Measurements from ENCODE around the gene COL9A3.

COL9A3 gene

DNA sequence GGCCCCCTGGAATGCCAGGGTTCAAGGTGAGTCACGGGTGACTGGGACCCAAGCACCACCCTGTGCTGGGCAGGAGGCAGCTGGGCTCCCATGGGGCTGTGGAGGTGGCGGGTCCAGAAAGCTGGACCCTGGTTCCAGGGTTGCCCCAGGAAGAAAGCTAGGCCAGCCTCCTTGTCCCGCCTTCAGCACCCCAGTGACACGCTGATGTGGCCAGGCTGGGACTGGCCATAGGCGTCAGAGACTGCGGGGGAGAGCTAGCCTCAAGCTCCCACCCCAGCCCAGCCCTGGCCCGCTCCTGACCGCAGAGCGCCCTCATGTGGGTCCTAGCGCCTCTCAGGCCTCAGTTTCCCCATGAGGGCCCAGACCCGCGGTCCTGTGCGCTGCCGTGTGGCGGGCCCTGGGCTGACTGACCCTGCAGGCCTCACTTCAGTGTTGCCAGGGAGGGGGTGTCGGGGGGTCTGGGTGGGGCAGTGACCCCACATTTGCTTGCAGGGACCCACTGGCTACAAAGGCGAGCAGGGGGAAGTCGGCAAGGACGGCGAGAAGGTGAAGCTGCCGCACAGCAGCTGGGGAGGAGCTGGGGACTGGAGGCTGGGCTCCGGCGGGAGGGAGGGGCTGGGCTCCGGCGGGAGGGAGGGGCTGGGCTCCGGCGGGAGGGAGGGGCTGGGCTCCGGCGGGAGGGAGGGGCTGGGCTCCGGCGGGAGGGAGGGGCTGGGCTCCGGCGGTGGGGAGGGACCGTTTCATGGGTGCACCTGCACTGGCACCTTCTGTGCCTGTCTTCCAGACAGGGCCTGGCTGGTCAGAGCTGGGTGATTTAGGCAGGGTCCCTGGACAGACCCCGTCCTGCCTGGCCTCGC lies 7.9 kb downstream of the COL9A3 start:
- TF ChIP-seq, protein P1, sequence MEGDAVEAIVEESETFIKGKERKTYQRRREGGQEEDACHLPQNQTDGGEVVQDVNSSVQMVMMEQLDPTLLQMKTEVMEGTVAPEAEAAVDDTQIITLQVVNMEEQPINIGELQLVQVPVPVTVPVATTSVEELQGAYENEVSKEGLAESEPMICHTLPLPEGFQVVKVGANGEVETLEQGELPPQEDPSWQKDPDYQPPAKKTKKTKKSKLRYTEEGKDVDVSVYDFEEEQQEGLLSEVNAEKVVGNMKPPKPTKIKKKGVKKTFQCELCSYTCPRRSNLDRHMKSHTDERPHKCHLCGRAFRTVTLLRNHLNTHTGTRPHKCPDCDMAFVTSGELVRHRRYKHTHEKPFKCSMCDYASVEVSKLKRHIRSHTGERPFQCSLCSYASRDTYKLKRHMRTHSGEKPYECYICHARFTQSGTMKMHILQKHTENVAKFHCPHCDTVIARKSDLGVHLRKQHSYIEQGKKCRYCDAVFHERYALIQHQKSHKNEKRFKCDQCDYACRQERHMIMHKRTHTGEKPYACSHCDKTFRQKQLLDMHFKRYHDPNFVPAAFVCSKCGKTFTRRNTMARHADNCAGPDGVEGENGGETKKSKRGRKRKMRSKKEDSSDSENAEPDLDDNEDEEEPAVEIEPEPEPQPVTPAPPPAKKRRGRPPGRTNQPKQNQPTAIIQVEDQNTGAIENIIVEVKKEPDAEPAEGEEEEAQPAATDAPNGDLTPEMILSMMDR (IDR thresholded peaks at IDR 0.05), result no peak
- Histone ChIP-seq H3K36me3 (no peaks in the 10 kb centered on the region), H3K27ac (no peak overlapping the region), H3K27me3 (peaks cover 0 to 60% of the 10 kb centered on the region in 2 donors), H3K9me3 (no peaks in the 10 kb centered on the region), H3K4me3 (no peak overlapping the region), H3K4me1 (peaks cover 0 to 18% (median 9%) of the 10 kb centered on the region in 4 donors)
- intact Hi-C loops (cut with DNase I; ENCODE audit: low total_unique reads), result no loop called here
- no peak for DNase-seq

DNA sequence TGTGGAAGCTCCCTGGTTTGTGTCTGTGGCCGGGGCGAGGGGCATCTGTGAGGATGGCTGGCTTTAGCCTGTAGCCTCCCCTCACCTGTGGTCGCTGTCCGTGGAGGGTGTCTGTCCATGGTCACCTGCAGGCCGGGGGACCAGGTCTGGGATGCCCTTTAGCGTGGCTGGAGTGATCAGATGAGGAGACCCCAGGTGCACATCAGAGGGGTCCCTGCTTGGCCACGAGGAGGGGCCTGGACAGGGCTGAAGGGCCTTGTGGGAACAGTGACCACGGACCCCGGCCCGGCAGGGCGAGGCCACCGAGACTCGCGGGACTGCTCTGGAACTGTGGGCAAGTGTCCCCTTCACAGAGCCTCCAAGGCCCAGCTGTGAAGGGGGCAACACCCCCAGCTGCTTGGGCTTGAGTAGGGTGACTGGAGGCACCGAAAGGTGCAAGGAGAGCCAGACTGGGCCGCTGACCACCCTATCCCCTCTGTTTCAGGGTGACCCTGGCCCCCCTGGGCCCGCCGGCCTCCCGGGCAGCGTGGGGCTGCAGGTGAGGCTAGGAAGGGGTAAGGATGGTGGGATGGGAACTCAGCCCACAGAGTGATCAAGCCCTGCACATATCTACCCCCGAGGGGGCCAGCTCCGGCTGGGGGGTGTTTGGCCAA lies 8.6 kb downstream of the COL9A3 start:
- DNase-seq, result no peak
- no peaks in the 10 kb centered on the region for H3K9me3 ChIP-seq
- no peaks in the 10 kb centered on the region for H3K36me3 ChIP-seq
- H3K27me3 ChIP-seq, result peaks cover 0 to 54% of the 10 kb centered on the region in 2 donors
- H3K27ac ChIP-seq, result no peak overlapping the region
- TF ChIP-seq, protein P1 (IDR thresholded peaks at IDR 0.05), result no peak
- no peak overlapping the region for H3K4me3 ChIP-seq
- H3K4me1 ChIP-seq, result peaks cover 0 to 10% (median 8%) of the 10 kb centered on the region in 4 donors
- intact Hi-C loops (cut with DNase I; ENCODE audit: low total_unique reads), result no loop called here

DNA sequence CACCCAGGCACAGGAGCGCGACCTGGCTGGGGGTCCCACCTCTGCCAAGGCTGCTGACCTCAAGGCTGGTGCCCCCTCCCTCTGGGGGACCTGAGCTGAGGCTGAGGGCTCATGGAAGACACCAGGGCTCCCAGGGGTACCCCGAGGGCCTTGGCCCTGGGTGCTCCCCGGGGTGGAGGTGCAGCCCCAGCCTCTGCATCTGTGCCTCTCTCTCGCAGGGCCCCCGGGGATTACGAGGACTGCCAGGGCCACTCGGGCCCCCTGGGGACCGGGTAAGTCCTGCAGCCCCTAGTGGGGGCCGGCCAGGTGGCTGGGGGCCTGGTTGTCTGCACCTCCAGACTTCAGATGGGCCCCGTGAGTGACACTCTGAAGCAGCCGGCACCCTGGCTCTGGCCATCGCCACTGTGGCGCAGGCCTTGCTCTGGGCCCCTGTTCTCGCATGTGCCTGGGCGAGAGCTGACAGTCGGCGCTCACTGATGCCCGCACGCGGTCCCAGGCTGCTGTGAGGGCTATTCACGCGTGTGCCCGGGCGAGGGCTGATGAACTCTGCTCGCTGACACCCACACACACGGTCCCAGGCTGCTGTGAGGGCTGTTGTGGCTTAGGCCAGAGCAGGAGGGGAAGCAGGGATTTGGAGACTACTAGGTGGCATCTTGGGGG lies 9.3 kb downstream of the COL9A3 start:
- Histone ChIP-seq H3K4me1 (peaks cover 0 to 11% (median 8%) of the 10 kb centered on the region in 4 donors), H3K9me3 (no peaks in the 10 kb centered on the region), H3K27me3 (peaks cover 0 to 52% of the 10 kb centered on the region in 2 donors), H3K27ac (no peak overlapping the region), H3K4me3 (no peak overlapping the region), H3K36me3 (no peaks in the 10 kb centered on the region)
- DNase-seq, result no peak
- intact Hi-C loops (cut with DNase I; ENCODE audit: low total_unique reads), result no loop called here
- TF ChIP-seq, protein P1 (IDR thresholded peaks at IDR 0.05), result no peak

DNA sequence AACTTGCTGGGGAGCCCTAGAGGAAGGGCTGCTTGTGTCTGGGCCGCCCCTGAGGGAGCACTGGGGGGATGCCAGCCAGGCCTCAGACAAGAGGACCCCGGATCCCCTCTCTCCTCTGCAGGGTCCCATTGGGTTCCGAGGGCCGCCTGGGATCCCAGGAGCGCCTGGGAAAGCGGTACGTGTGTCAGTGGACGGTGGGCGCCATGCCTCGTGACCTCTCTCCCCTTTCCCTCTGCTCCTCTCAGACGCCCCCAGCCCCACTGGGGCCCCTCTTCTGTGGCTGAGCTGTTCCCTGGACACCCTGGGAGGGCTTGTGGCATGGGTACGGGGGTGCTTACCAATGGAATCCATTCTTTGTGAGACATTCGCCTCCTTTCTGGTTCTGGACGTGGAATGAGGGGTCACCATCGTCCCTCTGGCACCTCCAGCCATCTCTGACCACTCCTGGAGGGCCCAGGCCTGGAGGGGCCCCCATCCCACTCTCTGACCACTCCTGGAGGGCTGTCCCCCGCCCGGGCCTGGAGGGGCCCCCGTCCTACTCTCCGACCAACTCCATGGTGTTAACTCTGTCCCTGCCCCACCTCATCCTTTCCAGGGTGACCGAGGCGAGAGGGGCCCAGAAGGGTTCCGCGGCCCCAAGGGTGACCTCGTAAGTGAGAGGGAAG lies 9.9 kb downstream of the COL9A3 start:
- Histone ChIP-seq H3K9me3 (no peaks in the 10 kb centered on the region), H3K27ac (no peak overlapping the region), H3K27me3 (peaks cover 0 to 52% of the 10 kb centered on the region in 2 donors), H3K36me3 (no peaks in the 10 kb centered on the region), H3K4me1 (peaks cover 0 to 18% (median 8%) of the 10 kb centered on the region in 4 donors), H3K4me3 (no peak overlapping the region)
- intact Hi-C loops (cut with DNase I; ENCODE audit: low total_unique reads), result no loop called here
- TF ChIP-seq, protein P1 (IDR thresholded peaks at IDR 0.05), result no peak
- no peak for DNase-seq

DNA sequence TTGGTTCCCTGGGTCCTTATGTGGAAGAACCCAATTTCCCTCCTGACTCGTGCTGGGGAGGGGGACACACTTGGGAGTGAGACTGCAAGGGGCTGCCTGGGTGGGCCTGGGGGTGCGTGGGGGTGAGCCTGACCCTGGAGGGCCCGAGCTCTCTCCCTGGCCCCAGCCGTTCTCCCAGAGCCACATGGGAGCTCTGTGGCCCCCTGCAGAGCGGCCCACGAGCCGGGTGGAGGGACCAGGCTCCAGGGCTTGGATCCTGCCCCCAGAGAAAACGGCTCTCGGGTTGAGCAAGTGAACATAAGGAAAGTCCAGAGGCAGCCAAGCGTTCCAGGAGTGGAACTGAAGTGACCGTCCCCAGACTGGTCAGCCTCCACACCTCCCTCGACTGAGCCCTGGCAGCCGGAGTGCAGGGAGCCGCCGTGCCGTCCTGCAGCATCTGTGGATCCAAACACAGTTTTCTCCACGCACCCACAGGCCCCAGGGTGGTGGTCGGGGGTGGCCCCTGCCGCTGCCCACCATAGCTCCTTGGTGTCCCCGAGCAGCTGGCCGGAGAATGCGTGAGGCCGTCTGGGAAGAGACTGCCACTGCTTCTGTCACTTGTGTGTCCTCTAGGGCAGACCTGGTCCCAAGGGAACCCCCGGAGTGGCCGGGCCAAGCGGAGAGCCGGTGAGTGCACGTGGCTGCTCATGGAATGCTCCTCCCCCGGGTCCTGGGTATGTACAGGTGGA lies 10.6 kb downstream of the COL9A3 start:
- intact Hi-C loops (cut with DNase I; ENCODE audit: low total_unique reads), result no loop called here
- no peak overlapping the region for H3K4me3 ChIP-seq
- TF ChIP-seq, protein P1 (IDR thresholded peaks at IDR 0.05), result no peak
- H3K36me3 ChIP-seq, result no peaks in the 10 kb centered on the region
- H3K27ac ChIP-seq, result no peak overlapping the region
- no peak for DNase-seq
- peaks cover 0 to 52% of the 10 kb centered on the region in 2 donors for H3K27me3 ChIP-seq
- peaks cover 0 to 24% (median 8%) of the 10 kb centered on the region in 4 donors for H3K4me1 ChIP-seq
- no peaks in the 10 kb centered on the region for H3K9me3 ChIP-seq
